Stimulated activated CD8-positive, alpha-beta memory T cell treated with anti-CD3 and anti-CD28 coated beads, Interleukin-7, amount 100 ng/mL, for 1 hour (primary cell): Measurements from ENCODE around the gene UBE2O.

Experiments used
- DNase-seq, 2 donors: peaks; one replicate each; pipeline ENCODE4 v3.0.0-alpha.2; 2020; ENCODE audit warnings: low read depth in 2 of 2

Gene UBE2O

DNA sequence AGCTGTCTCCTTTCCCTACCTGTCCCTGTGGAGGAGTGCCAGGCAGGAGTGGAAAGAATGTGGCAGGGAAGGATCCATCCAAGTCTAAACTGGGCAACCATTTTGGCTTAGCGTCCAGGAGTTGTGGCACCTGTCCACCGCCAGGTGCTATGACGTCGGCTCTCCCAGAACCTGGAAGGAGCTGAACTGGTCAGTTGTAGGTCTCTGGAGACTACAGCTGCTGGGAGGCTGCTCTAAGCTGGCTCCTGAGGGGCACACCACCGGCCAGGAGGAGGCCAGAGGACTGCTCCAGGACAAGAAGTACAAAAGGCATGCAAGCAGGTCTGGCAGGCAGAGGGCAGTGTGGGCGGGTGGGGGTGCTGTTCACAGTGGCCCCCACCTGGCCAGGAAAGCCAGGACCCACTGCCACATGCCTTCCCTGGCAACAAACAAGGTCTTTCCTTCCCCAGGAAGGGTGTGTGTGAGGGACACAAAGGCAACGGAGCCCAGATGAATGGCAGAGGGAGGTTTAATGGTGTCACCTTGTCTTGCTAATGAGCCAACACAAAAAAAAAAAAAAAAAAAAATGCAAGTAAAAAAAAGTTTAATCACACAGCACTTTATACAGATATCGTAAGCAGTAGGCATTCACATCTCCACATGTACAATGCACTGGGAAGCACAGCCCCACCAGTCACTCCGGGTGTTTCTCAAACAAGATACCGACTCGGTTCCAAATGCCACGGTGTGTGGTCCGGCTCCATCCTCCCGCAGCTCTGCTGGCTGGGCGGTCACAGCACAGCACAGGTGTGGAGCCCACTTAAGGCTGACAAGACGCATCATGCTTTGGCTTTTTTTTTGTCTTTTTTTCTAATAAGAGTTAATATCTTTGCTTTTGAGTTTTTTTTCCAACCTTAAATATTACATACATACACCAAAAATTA lies 63.7 kb downstream of the UBE2O start:
- no peak for DNase-seq

DNA sequence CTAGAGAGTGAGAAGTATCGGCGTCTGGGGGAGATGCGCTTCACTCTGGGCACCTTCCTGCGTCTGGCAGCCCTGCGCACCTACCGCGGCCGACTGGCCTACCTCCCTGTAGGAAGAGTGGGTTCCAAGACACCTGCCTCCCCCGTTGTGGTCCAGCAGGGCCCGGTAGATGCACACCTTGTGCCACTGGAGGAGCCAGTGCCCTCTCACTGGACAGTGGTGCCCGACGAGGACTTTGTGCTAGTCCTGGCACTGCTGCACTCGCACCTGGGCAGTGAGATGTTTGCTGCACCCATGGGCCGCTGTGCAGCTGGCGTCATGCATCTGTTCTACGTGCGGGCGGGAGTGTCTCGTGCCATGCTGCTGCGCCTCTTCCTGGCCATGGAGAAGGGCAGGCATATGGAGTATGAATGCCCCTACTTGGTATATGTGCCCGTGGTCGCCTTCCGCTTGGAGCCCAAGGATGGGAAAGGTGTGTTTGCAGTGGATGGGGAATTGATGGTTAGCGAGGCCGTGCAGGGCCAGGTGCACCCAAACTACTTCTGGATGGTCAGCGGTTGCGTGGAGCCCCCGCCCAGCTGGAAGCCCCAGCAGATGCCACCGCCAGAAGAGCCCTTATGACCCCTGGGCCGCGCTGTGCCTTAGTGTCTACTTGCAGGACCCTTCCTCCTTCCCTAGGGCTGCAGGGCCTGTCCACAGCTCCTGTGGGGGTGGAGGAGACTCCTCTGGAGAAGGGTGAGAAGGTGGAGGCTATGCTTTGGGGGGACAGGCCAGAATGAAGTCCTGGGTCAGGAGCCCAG lies 65.8 kb downstream of the UBE2O start:
- no peak for DNase-seq

DNA sequence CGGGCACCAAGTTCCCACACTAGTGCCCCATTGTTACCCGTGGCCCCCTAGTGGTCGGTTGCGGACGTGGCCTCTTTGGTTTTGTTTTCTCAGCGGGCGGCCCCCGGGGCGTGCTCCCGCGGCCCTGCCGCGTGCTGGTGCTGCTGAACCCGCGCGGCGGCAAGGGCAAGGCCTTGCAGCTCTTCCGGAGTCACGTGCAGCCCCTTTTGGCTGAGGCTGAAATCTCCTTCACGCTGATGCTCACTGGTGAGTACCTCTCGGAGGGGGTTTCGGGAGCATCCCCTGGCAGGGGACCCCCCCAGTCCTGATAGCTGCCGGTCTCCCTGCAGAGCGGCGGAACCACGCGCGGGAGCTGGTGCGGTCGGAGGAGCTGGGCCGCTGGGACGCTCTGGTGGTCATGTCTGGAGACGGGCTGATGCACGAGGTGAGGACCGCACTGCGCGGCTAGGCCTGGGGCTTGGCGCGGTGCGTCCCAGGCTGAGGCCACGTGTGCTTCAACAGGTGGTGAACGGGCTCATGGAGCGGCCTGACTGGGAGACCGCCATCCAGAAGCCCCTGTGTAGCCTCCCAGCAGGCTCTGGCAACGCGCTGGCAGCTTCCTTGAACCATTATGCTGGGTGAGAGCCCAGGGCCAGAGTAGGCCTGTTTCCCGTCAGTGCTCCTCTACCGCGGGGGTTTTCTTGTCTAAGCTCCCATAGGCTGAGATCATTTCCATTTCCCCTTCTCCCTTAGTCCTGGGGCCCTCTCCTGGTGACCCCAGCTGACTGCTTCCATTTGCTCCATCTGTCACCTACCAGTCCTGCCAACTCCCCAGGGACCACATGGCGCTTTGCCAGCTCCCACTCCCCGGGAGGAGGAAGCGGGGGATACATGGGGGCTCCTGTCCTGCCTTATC lies 66.8 kb downstream of the UBE2O start:
- peak; percentile 69 to 71 for DNase-seq

DNA sequence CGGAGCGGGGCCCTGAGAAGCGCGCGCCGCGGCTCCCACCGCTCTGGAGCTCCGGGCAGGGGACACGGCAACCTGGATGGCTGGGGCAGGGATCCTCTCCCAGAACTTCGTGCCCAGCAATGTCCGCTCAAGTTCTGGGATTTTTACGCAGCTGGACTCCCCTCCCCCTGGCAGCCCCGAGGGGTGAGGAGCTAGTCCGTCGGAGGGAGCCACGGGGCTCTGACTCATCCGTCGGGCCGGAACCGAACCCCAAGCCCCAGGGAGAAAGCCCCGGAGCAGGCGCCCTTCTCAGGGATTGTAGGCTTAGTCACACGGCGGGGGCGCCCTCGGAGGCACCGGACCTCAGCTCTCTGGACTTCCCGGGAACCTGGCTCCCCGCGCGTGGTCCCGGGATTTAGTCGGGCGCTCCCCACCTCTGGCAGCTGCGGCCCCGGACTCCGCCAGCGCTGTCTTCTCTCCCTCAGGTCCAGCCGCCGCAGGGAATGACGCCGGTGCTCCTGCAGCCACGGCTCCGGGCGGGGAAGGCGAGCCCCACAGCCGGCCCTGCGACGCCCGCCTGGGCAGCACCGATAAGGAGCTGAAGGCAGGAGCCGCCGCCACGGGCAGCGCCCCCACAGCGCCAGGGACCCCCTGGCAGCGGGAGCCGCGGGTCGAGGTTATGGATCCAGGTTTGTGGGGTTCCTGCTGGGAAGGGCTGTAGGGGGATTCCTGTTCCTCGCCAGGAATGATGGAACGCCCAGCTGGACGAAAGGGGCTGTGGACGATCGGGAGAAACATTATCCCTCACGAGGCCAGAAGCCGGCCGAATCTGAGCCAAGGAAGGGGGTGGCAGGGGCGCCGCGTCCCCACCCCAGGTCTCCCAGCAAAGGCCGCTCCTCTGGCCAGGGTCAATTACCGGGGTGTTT lies 67.7 kb downstream of the UBE2O start:
- no peak for DNase-seq

DNA sequence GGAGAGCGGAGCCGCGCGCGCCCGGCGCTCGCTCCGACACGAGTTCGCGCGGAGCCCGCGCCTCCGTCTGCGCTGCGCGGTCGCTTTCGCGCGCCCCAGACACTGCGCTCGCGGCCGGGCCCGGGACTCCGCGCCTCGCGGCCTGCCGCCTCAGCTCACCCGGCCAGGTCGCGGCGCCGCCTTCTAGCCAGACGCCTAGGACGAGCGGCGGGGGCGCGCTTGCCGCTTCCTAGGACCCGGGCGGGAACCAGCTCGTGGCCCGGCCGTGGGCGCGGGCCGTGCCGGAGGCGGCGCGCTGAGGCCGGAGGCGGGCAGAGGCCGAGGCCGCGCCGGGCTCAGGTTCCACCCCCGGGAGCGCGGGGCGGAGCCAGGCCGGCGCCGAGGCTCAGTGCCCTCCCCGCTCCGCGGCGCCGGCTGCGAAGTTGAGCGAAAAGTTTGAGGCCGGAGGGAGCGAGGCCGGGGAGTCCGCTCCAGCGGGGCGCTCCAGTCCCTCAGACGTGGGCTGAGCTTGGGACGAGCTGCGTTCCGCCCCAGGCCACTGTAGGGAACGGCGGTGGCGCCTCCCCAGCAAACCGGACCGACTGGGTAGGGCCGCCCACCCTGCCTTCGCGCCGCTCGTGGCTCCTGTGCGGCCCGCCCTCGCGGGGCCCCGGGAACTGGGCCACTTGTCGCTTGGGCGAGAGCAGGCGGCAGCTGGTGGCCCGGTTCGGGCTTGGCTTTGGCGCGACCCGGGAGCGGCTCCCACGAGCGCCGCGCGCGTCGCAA lies 68.5 kb downstream of the UBE2O start, which contains the start of gene SPHK1:
TSS of gene SPHK1 (plus strand) at position 388 of the 765 bp plus-strand sequence. CDS start 1,036 bp downstream, outside the sequence.
- DNase-seq = peak; percentile 34 to 38

DNA sequence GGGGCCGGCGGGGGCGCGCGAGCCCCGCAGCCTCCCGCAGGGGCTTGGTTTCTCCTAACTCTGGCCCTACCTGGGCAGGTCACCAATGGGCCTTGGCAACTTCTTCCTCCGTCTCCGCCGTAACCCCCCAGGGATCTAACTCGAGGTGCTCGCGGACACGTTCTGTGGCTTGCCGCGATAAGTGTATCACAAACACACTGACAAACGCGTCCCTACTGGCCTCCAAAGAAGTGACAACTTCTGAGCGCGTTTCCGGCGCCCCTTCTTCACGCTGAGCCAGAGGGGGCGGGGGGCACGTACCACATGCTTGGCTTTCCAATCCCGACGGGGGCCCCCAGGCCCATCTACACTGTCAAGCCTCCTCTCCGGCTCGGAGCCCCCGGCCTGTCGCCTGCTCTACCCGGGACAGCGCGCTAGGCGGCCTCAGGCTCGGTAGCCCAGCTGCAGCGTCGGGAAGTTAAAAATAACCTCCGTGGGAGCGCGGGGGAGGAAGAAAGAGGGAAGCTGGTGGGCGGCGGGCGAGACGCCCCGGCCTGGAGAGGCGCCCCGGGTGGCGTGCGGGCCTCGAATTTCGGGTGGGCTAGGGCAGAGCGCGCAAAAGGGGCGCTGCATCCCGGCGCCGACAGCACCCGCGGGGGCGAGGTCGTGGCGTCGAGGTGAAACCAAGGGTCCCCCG lies 69.3 kb downstream of the UBE2O start:
- peak; percentile 10 to 23 for DNase-seq

DNA sequence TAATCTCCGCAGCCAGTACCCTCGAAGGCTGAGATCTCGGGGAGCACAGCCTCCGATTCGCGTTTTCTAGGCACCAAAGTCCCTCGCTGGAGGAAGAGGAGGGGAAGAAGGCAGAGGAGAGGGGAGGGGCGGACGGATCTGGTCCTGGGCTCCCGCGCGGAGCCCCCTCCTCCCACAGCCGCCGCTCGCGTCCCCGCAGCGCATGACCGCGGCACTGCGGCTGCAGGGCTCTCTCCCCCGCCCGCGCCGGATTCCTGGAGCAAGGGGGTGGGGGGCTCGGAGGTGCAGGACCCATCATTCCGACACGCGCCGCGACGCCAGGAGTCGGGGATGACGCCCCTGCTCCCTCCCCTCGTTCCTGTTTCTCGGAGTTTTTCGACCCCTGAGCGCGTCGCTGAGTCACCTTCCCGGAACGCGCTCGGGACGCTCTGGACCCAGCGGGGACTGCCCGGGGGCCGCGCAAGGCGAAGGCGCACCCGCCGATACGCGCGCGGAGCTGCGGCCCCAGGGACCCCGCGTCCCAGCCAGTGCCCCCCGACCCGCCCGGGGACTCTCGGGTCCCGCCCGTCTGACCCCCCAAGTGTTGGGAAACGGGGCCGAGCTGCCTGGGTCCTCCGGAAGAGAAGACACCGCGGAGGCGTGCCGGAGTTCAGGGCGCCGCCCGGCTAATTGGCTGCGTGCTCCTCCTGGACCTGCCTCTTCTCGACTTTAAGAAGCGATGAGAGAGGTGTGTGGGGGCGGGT lies 70.0 kb downstream of the UBE2O start:
- DNase-seq = peak; percentile 25 to 34

DNA sequence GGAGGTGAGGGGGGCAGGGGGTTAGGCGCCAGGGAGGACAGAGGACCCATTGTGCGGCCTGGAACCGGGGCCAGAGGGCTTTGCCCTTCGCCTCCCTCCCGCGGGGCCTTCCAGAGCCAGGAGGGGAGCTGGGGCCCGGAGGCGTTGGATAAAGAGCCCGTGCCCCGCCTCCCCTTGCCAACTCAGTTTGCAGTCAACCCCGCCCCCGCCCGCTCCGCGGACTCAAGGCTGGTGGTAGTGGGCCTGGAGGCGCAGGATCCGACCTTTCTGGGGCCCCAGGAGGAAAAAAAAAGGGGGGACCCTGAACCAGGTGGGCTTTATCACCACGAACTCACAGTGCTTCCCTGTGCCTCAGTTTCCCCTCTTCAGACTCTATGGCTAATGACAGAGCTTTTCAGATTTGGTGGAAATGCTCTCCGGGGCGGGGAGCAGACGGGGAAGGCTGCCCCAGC lies 70.6 kb downstream of the UBE2O start:
- DNase-seq = no peak

DNA sequence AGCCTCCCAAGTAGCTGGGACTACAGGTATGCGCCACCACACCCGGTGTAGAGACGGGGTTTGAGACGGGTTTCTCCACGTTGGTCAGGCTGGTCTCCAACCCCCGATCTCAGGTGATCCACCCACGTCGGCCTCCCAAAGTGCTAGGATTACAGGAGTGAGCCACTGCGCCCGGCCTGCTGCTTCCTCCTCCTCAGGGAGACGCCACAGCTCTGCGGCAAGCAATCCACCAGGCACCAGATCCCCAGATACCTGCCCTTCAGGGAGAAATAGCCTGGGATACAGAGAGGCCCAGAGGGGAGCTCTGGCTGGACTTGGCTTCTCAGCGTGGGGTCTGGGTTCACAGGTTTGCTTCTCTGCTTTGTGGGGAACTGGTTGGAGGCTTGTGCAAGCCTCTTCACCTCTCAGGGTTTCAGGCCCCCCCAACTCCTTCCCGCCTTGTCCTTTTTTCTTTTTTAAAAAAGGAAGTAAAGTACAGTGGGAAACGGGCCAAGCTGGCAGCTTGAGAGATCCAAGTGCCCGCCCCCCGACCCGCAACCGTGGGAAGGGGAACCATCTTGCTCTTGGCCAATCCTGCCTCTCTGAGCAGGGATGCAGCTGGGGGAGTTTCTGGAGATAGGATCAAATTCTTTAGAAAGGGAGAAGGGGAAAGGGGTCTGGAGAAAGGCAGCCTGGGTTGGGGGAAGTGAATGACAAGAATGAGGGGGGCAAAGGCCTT lies 71.2 kb downstream of the UBE2O start:
- no peak for DNase-seq

DNA sequence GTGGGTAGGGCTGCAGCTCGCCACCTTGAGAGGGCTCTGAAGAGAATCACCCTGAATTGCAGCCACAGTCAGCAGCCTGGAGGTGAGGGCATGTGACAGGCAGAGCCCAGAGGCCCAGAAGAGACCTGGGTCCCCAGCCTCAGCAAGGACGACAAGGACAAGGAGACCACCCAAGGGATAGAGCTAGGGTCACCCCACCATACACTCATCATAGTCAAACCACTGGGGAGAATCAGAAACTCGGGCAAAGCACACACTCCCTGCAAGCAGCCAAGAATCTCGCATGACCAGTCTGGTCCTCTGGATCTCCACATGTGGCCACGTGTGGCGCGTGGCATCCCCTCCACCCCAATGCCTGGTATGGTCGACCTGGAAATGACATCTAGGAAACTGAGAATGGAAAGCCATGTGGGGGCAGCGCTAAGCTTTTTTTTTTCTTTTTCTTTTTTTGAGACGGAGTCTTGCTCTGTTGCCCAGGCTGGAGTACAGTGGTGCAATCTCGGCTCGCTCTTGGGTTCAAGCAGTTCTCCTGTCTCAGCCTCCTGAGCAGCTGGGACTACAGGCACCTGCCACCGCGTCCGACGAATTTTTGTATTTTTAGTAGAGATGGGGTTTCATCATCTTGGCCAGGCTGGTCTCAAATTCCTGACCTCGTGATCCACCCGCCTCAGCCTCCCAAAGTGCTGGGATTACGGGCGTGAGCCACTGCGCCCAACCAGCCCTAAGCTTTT lies 73.1 kb downstream of the UBE2O start:
- no peak for DNase-seq

DNA sequence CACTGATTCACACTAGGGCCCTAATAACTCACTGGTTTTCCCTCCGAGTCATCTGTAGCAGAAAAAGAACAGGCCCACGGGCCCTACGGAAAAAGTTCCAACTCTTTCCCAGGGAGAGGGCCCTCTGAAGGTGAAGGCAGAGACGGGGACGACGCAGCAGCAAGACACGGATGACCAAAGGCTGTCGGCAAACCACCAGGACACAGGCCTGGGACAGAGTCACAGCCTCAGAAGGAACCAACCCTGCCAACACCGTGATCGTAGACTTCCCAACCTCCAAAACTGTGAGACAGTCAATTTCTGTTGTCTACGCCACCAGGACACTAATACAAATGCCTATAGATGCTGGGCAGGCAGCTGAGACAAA lies 73.7 kb downstream of the UBE2O start:
- DNase-seq = no peak

DNA sequence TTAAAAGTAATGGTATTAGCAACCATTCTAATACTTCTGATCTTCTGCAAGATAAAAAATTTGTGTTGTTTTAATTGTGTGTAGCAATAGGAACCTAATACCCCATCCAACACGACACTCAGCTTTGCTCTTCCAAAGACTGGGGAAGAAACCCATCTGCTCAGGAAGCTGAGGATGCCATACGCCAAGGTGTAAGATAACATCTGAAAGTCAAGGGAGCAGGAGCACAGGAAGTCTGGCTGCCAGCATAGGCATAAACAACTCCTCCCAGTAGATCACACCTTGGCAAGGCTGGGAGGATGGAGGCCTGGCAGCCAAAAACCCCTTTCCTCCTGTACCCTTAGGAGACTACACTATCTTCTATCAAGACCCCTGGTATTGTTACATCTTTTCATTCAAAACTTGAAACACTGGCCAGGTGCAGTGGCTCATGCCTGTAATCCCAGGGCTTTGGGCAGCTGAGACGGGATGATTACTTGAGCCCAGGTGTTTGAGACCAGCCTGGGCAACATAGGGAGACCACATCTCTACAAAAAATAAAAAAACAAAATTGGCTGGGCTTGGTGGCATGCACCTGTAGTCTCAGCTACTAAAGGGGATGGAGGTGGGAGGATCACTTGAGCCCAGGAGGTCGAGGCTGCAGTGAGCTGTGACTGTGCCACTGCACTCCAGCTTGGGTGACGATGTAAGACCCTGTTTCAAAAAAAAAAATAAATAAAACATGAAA lies 74.2 kb downstream of the UBE2O start:
- DNase-seq = no peak

DNA sequence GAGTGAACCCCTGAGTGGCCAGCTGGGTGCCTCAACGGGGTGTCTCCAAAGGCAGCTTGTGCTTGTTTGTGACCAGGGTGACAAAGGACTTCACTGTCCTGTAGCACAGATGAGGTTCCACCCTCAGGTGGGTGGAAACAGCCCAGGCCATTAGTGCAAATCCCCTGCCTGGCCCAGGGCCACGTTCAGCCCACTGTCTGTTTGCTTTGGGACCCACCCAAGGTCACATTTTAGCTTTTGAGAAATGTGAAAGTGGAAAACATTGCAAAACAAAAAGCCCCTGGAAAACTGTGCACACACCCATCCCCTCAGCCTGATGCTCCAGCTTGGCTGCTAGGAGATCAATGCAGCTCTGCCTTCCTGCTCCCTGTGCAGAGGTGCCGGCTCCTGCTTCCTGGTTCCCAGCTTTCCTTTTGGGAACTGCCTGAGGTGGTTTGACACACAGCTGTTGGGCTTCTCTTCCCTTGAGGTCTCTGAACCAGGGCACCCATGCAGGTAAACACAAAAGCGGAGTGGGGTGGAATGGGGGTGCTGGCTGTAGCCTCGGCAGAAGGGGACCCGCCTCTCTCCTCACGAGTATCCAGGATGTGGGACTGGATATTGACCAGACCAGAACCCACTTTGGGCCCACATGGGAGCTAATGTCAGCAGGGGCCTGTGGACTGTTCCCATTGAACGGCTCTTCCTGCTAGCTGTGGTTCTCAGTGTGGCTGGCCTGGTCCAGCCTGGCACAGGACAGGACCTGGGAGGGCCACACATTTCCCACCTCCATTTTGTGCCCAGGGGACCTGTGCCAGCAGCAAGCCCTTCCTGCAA lies 76.4 kb downstream of the UBE2O start:
- DNase-seq = no peak

DNA sequence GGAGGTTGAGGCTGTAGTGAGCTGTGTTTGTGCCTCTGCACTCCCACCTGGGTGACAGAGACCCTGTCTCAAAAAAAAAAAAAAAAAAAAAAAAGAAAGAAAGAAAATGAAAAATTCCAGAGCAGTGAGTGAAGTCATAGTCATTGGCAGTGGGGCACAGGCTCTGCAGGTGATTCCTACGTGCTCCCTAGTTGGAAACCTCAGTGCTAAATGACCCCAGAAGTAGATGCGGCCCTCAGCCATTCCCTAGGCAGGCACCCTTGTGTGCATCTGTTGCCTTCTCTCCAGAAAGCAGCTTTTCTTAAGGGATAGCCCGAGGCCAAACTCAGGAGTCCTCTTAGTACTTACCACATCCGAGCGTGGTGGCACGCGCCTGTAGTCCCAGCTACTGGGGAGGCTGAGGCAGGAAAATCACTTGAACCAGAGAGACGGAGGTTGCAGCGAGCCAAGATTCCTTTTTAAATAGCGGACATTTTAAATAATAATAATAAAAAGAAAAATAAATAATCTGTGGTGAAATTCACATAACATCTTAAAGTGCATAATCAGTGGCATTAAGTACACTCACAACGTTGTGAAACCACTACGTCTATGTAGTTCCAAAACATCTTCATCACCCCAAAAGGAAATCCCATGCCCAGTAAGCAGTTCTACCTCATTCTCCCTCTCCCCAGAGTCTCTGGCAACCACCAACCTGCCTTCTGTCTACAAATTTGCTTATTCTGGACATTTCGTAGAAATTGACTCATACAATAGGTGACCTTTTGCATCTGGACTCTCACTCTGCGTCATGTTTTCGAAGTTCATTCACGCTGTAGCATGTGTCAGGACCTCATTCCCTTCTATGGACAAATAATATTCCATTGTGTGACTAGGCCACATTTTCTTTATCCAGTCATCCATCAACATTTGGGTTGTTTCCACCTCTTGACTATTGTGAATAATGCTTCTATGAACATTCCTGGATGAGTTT lies 81.0 kb downstream of the UBE2O start:
- no peak for DNase-seq
